ENCODE data around the gene MFSD6. TPM values are rescaled to one million over a fixed set of nuclear protein-coding genes. Genes with fewer than 3 reads are reported as not detected.

The MFSD6 gene
- total RNA-seq, 4 donors from 2014 or later = 76.3 to 99.1 (median 83.0) TPM

DNA sequence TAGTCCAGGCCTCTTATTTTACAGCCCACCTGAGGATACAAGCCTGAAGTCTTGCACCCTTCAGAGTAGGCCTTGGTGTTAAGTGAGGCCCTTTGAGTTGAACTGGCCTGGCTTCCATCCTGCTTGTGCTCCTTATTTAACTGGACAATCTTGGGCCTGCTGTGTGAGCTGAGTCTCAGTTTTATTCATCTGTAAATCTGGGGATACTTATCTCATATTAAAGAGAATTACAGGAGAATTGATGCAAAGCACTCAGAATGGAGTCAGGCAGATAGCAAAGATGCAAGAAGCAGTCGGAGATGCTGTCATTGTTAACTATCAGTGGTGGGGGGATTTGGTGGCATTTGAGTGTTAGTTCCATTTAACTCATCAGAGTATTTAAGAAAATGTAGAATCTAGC, 36.8 kb downstream of the MFSD6 start:
- Histone ChIP-seq H3K27me3 (no peaks in the 10 kb centered on the region), H3K9me3 (no peaks in the 10 kb centered on the region)
- WGBS, 2 donors (ENCODE audit: low coverage in 1 of 2) = 88 to 95% methylated on average over 1 of the region's 1 CpG

DNA sequence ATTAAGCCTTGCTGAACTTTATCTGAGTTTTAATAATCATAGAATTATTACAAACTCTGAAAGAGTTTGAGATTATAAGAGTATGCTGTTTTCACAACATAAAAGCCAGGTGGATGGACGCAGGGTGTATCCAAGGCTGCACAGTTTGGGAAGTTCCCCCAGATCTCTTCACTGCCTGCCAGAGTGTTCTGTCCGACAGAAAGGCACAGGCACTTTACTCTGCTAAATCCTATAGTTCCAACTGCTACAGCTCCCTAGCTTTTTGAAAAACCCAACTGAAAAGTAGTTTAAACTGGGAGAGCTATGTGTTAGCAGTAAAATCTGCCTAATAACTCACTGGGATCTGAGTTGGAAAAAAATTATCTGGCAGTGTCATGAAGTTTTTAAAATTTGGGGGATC, 38.0 kb downstream of the MFSD6 start:
- H3K27me3 ChIP-seq = no peaks in the 10 kb centered on the region
- DNase-seq = no peak
- H3K36me3 ChIP-seq = no peaks in the 10 kb centered on the region
- in situ Hi-C loops (cut with MboI; ENCODE audit: low pct_ligation_motif_present in 1 of 4, low pct_unique_long_range_greater_than_20kb in 1 of 4, low sequenced_read_pairs in 3 of 4) (no loop called here), intact Hi-C loops (cut with DNase I; ENCODE audit: low total_unique reads) (no loop called here)
- TF ChIP-seq POLR2AphosphoS5 (IDR thresholded peaks at IDR 0.05) (no peak), CTCF (IDR thresholded peaks at IDR 0.05) (no peak), POLR2A (IDR thresholded peaks at IDR 0.05) (no peak), EP300 (IDR thresholded peaks at IDR 0.05; ENCODE audit: low read depth) (no peak)
- peaks cover 8 to 44% (median 15%) of the 10 kb centered on the region in 4 donors for H3K4me1 ChIP-seq
- no peaks in the 10 kb centered on the region for H3K9me3 ChIP-seq
- no peak overlapping the region for H3K4me3 ChIP-seq
- WGBS, 2 donors (ENCODE audit: low coverage in 1 of 2) = 89 to 100% methylated on average over 2 of the region's 2 CpGs
- H3K27ac ChIP-seq = peak overlapping the region in 1 of 4 donors; percentile 23

More for the DNA sequence above, 36.8 kb downstream of the MFSD6 start:
- TF ChIP-seq CTCF (IDR thresholded peaks at IDR 0.05) = no peak
- no peak for TF ChIP-seq EP300 (IDR thresholded peaks at IDR 0.05; ENCODE audit: low read depth)
- no peak for TF ChIP-seq POLR2A (IDR thresholded peaks at IDR 0.05)
- no peak for TF ChIP-seq POLR2AphosphoS5 (IDR thresholded peaks at IDR 0.05)
- in situ Hi-C loops (cut with MboI; ENCODE audit: low pct_ligation_motif_present in 1 of 4, low pct_unique_long_range_greater_than_20kb in 1 of 4, low sequenced_read_pairs in 3 of 4) (no loop called here), intact Hi-C loops (cut with DNase I; ENCODE audit: low total_unique reads) (no loop called here)
- peaks cover 8 to 49% (median 15%) of the 10 kb centered on the region in 4 donors for H3K4me1 ChIP-seq
- H3K36me3 ChIP-seq = no peaks in the 10 kb centered on the region
- no peak overlapping the region for H3K4me3 ChIP-seq
- peak overlapping the region in 1 of 4 donors; percentile 16 for H3K27ac ChIP-seq
- no peak for DNase-seq

DNA sequence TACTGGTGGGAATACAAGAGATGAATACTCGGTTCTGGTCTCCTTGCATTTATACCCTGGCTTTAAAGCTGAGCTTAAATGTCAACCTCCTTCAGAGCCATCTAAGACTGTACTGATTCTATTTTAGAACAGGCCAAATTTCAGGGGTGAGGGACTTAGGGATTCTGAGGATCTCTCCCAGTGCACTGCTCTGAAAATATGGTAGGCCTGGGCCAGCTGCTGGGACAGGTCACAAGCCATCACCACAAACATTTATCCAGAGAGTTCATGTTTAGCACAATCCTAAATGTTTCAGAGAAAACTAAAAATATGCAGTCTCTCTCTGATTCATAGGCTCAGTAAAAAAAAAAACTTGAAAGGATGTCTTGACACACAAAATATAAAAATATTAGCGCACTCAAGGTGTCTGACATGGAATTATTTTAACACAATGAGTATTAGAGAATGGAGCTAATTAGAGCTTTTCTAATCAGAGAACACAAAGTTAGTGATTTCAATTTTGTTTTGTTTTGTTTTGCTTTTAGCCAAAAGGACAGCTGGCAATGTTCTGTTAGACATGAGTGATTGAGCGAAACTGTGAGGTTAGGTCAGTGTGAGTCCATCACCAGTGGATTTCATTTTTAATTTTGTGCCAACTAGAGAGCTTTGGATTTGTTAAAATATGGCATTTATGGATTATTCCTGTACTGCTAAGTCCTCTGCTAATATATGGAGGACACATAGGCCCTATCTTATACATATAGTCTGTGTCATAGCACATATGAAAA, 38.8 kb downstream of the MFSD6 start:
- in situ Hi-C loops (cut with MboI; ENCODE audit: low pct_ligation_motif_present in 1 of 4, low pct_unique_long_range_greater_than_20kb in 1 of 4, low sequenced_read_pairs in 3 of 4) = no loop called here

DNA sequence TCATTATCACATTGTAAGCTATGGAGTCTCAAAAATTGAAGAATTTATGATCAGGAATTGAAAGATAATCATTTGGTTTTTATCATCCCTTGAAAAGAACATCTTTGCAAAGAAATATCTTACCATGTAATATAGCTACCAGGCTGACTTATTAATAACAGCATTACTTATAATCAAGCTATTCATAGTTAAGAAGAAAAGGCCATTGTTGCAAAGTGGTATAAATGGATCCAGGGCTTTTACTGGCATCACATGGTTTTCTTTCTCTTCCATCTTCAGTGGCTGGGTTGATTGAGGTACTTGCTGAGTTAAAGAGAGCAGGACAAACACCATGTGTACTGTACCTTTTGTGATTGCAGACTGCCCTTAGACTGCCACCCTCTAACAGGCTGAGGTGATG, 39.6 kb downstream of the MFSD6 start:
- TF ChIP-seq EP300 (IDR thresholded peaks at IDR 0.05; ENCODE audit: low read depth) = no peak
- no peak for TF ChIP-seq POLR2AphosphoS5 (IDR thresholded peaks at IDR 0.05)
- no peak for TF ChIP-seq POLR2A (IDR thresholded peaks at IDR 0.05)
- TF ChIP-seq CTCF (IDR thresholded peaks at IDR 0.05) = no peak
- in situ Hi-C loops (cut with MboI; ENCODE audit: low pct_ligation_motif_present in 1 of 4, low pct_unique_long_range_greater_than_20kb in 1 of 4, low sequenced_read_pairs in 3 of 4) (no loop called here), intact Hi-C loops (cut with DNase I; ENCODE audit: low total_unique reads) (no loop called here)
- H3K9me3 ChIP-seq = no peaks in the 10 kb centered on the region
- no peak overlapping the region for H3K27ac ChIP-seq
- DNase-seq = no peak
- no peaks in the 10 kb centered on the region for H3K27me3 ChIP-seq
- peaks cover 8 to 40% (median 14%) of the 10 kb centered on the region in 4 donors for H3K4me1 ChIP-seq
- H3K4me3 ChIP-seq = no peak overlapping the region
- no peaks in the 10 kb centered on the region for H3K36me3 ChIP-seq

More for the DNA sequence above, 38.8 kb downstream of the MFSD6 start:
- Histone ChIP-seq H3K36me3 (no peaks in the 10 kb centered on the region), H3K4me1 (peaks cover 8 to 40% (median 15%) of the 10 kb centered on the region in 4 donors), H3K9me3 (no peaks in the 10 kb centered on the region), H3K27me3 (no peaks in the 10 kb centered on the region), H3K4me3 (no peak overlapping the region), H3K27ac (peak overlapping the region in 1 of 4 donors; percentile 23)
- TF ChIP-seq POLR2AphosphoS5 (IDR thresholded peaks at IDR 0.05) = no peak
- no peak for TF ChIP-seq EP300 (IDR thresholded peaks at IDR 0.05; ENCODE audit: low read depth)
- no peak for TF ChIP-seq CTCF (IDR thresholded peaks at IDR 0.05)
- intact Hi-C loops (cut with DNase I; ENCODE audit: low total_unique reads) = no loop called here
- DNase-seq = no peak
- 91 to 97% methylated on average over 3 of the region's 3 CpGs for WGBS, 2 donors (ENCODE audit: low coverage in 1 of 2)
